Erythroblast (primary cell): Measurements from ENCODE around the gene USP53.

Source experiments
- DNase-seq, 2 experiments: peaks; one replicate each; lab custom pipeline; 2025; lab: John Stamatoyannopoulos, UW
- GATA1 ChIP-seq: IDR thresholded peaks from 2 replicates; pipeline ENCODE4 v1.6.1; 2011; ENCODE audit warnings: low read depth, mild to moderate bottlenecking, control low read depth, low read length, moderate library complexity
- POLR2A ChIP-seq: IDR thresholded peaks from 2 replicates; pipeline ENCODE4 v1.6.1; 2011; ENCODE audit warnings: mild to moderate bottlenecking, low read length

The USP53 gene

GRCh38 chr4:119207051-119207450, 5.5 kb upstream of the USP53 start:
- TF ChIP-seq POLR2A = no peak
- DNase-seq = no peak

GRCh38 chr4:119209077-119209476, 3.4 kb upstream of the USP53 start:
- peak in 1 of 2 experiments; percentile 31 for DNase-seq
- TF ChIP-seq POLR2A (no peak), GATA1 (no peak)

GRCh38 chr4:119209586-119209985, 2.9 kb upstream of the USP53 start:
- DNase-seq = no peak
- TF ChIP-seq GATA1 (no peak), POLR2A (no peak)

- DNase-seq = no peak
- TF ChIP-seq GATA1 = no peak
- TF ChIP-seq POLR2A = no peak
These were observed 1.7 kb upstream of the USP53 start for GRCh38 chr4:119210775-119211174.

- no peak for TF ChIP-seq GATA1
- no peak for TF ChIP-seq POLR2A
- DNase-seq = no peak
These were observed 663 bp upstream of the USP53 start for GRCh38 chr4:119211867-119212233.

GRCh38 chr4:119212964-119213606, 572 bp downstream of the USP53 start:
- TF ChIP-seq POLR2A (no peak), GATA1 (no peak)
- peak; percentile 79 to 86 for DNase-seq

- DNase-seq = no peak
- no peak for TF ChIP-seq POLR2A
- no peak for TF ChIP-seq GATA1
These were observed 5.6 kb downstream of the USP53 start for GRCh38 chr4:119218093-119218492.

GRCh38 chr4:119221412-119221811, 8.9 kb downstream of the USP53 start:
- DNase-seq = no peak
- TF ChIP-seq GATA1 (no peak), POLR2A (no peak)

GRCh38 chr4:119227690-119228089, 15.2 kb downstream of the USP53 start:
- DNase-seq = no peak

GRCh38 chr4:119228406-119228805, 15.9 kb downstream of the USP53 start:
- DNase-seq = no peak
- TF ChIP-seq POLR2A (no peak), GATA1 (no peak)

More at GRCh38 chr4:119227690-119228089, 15.2 kb downstream of the USP53 start:
- TF ChIP-seq GATA1 = no peak
- TF ChIP-seq POLR2A = no peak

GRCh38 chr4:119229908-119230687, 17.6 kb downstream of the USP53 start:
- TF ChIP-seq GATA1 (no peak), POLR2A (no peak)
- DNase-seq = no peak

GRCh38 chr4:119231491-119231890, 19.0 kb downstream of the USP53 start:
- no peak for DNase-seq
- TF ChIP-seq GATA1 (no peak), POLR2A (no peak)

GRCh38 chr4:119232286-119232685, 19.8 kb downstream of the USP53 start:
- TF ChIP-seq POLR2A = no peak
- no peak for TF ChIP-seq GATA1

GRCh38 chr4:119233191-119233590, 20.7 kb downstream of the USP53 start:
- TF ChIP-seq POLR2A (no peak), GATA1 (no peak)
- no peak for DNase-seq

More at GRCh38 chr4:119232286-119232685, 19.8 kb downstream of the USP53 start:
- no peak for DNase-seq

- DNase-seq = no peak
- TF ChIP-seq GATA1 (no peak), POLR2A (no peak)
These were observed 21.2 kb downstream of the USP53 start for GRCh38 chr4:119233750-119234149.
